GM06990 (cell line): ENCODE results near the gene TTC28.
"Not testable (repeated sequence)": the region's sequence is repeated elsewhere in the genome, so short reads cannot be mapped to it uniquely, and the experiment has no call there.

Source experiments
- DNase-seq: peaks from one replicate; pipeline ENCODE4 v3.0.0-alpha.2; 2011; ENCODE audit not compliant: insufficient read length; ENCODE audit errors: extremely low read depth
- H3K27me3 ChIP-seq: replicated peaks from 2 replicates; pipeline ENCODE4 v1.6.0; 2011; ENCODE audit warnings: low read length; ENCODE audit not compliant: control insufficient read depth, insufficient read depth
- H3K36me3 ChIP-seq: 2 replicates; pipeline ENCODE4 v1.5.1; 2011; ENCODE audit warnings: low read length; ENCODE audit not compliant: control insufficient read depth, insufficient read depth
- H3K4me3 ChIP-seq: replicated peaks from 2 replicates; pipeline ENCODE4 v1.5.1; 2011; ENCODE audit warnings: low read depth, mild to moderate bottlenecking, control low read depth, low read length
- CTCF ChIP-seq: IDR thresholded peaks from 2 replicates; pipeline ENCODE4 v1.5.1; 2011; ENCODE audit warnings: low read length, control low read depth, mild to moderate bottlenecking, inconsistent platforms; ENCODE audit not compliant: insufficient read depth, poor library complexity, severe bottlenecking

TTC28 gene

DNA sequence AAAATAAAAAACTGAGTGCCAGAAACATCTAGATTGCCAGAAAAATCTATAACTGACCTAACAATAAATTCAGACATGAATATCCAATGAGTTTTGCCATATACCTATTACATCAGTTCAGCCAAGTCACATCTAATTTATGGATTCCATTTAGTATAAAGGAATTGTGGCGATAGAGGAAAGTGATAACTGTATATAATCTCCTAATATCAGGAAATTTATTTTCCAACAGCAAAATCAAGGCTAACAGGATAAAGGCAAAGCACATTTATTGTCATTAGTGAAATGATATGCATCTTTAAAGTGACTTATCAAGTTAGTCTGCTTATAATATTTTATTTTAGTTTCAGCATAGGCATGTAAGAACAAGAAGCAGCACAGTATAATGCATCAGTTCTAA lies 462.4 kb downstream of the TTC28 start:
- no peak for DNase-seq
- TF ChIP-seq CTCF = no peak
- no peak overlapping the region for H3K4me3 ChIP-seq
- H3K36me3 ChIP-seq = no peaks in the 10 kb centered on the region
- H3K27me3 ChIP-seq = no peaks in the 10 kb centered on the region

- DNase-seq, H3K27me3 ChIP-seq, H3K4me3 ChIP-seq, H3K36me3 ChIP-seq: not testable (repeated sequence)
These were observed 464.9 kb downstream of the TTC28 start for GRCh38 chr22:28214750-28215149.

- H3K27me3 ChIP-seq, H3K36me3 ChIP-seq, H3K4me3 ChIP-seq, DNase-seq: not testable (repeated sequence)
These were observed 470.2 kb downstream of the TTC28 start for GRCh38 chr22:28209457-28209856.

GRCh38 chr22:28208787-28209186 lies 470.9 kb downstream of the TTC28 start:
- no peaks in the 10 kb centered on the region for H3K27me3 ChIP-seq
- DNase-seq = no peak
- H3K4me3 ChIP-seq = no peak overlapping the region
- H3K36me3 ChIP-seq = no peaks in the 10 kb centered on the region
- no peak for TF ChIP-seq CTCF

GRCh38 chr22:28208036-28208435 lies 471.6 kb downstream of the TTC28 start:
- Histone ChIP-seq H3K4me3 (no peak overlapping the region), H3K36me3 (no peaks in the 10 kb centered on the region), H3K27me3 (no peaks in the 10 kb centered on the region)
- TF ChIP-seq CTCF = no peak
- DNase-seq = no peak

DNA sequence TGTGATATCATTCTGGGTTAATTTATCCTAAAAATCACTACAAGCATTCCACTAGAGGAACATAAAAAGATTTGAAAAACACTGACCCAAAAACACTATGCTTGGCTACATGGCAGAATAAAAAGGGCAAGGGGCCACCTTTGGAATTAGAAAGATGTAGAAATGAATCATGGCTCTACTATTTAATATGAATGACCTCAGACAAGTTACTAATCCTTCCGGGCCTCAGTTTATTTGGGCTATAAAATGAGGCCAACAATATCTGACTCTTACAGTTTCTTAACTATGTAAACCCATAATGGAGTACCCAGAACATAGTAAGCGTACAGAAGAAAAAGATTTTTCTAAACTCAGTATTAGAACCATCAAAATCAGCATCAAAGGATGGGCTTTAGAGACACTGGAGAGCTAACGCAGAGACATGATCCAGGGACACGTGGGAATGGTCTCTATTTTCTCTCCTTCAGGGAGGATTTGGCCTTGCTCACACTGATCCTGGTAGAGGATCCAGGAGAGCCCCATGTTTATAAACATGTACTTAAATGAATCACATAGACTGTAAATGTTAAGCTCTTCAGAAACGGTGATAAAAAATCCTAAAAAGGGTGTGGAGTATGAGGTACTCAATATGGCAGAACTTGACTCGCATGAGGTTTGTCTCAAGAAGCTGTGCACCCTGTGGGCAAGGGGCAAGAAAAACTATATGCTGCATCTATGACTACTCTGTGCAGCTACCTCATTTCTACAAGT lies 472.2 kb downstream of the TTC28 start:
- Histone ChIP-seq H3K4me3 (no peak overlapping the region), H3K36me3 (no peaks in the 10 kb centered on the region), H3K27me3 (no peaks in the 10 kb centered on the region)
- no peak for TF ChIP-seq CTCF
- DNase-seq = no peak

- H3K4me3 ChIP-seq = no peak overlapping the region
- no peak for TF ChIP-seq CTCF
- H3K27me3 ChIP-seq = no peaks in the 10 kb centered on the region
- H3K36me3 ChIP-seq = no peaks in the 10 kb centered on the region
- DNase-seq = no peak
These were observed 473.7 kb downstream of the TTC28 start for GRCh38 chr22:28205926-28206325.
